H9 (cell line): ENCODE results near the gene NDUFB2. TPM values are rescaled to one million over a fixed set of nuclear protein-coding genes. Genes with fewer than 3 reads are reported as not detected.

Experiments
- DNase-seq: peaks from one replicate; pipeline ENCODE4 v3.0.0-alpha.2; 2017
- H2AFZ ChIP-seq: one replicate; pipeline ENCODE4 v1.6.1; 2013; ENCODE audit warnings: mild to moderate bottlenecking, low read length, control low read depth, moderate library complexity
- H2AK5ac ChIP-seq: 2 replicates; pipeline ENCODE4 v1.6.1; 2013; ENCODE audit warnings: low read length, control low read depth, mixed read lengths; ENCODE audit not compliant: insufficient read length
- H2BK120ac ChIP-seq: one replicate; pipeline ENCODE4 v1.6.1; 2013; ENCODE audit warnings: low read depth, mild to moderate bottlenecking, low read length, control low read depth, inconsistent platforms; ENCODE audit not compliant: poor library complexity, severe bottlenecking
- H2BK12ac ChIP-seq: 2 replicates; pipeline ENCODE4 v1.6.1; 2013; ENCODE audit warnings: low read length, control low read depth, mixed read lengths, low read depth; ENCODE audit not compliant: insufficient read length
- H2BK15ac ChIP-seq: 2 replicates; pipeline ENCODE4 v1.6.1; 2013; ENCODE audit warnings: low read depth, low read length, control low read depth
- H2BK20ac ChIP-seq: one replicate; pipeline ENCODE4 v1.6.1; 2013; ENCODE audit warnings: low read depth, mild to moderate bottlenecking, low read length, control low read depth, inconsistent platforms; ENCODE audit not compliant: poor library complexity, severe bottlenecking
- H2BK5ac ChIP-seq: 2 replicates; pipeline ENCODE4 v1.6.1; 2013; ENCODE audit warnings: low read length, control low read depth, mixed read lengths; ENCODE audit not compliant: insufficient read length
- H3K14ac ChIP-seq: 2 replicates; pipeline ENCODE4 v1.6.1; 2013; ENCODE audit warnings: low read length, control low read depth; ENCODE audit not compliant: insufficient read depth
- H3K18ac ChIP-seq: 2 replicates; pipeline ENCODE4 v1.6.1; 2013; ENCODE audit warnings: low read depth, mild to moderate bottlenecking, mixed read lengths, low read length, control low read depth; ENCODE audit not compliant: insufficient read length
- H3K23ac ChIP-seq: 2 replicates; pipeline ENCODE4 v1.6.1; 2013; ENCODE audit warnings: low read length, control low read depth, mixed read lengths, low read depth; ENCODE audit not compliant: insufficient read length
- H3K23me2 ChIP-seq: 2 replicates; pipeline ENCODE4 v1.6.1; 2013; ENCODE audit warnings: low read depth, mild to moderate bottlenecking, mixed read lengths, low read length, control low read depth; ENCODE audit not compliant: insufficient read length, poor library complexity, severe bottlenecking
- H3K27ac ChIP-seq: 2 replicates; pipeline ENCODE4 v1.5.1; 2013; ENCODE audit warnings: low read length, control low read depth, mixed read lengths, low read depth; ENCODE audit not compliant: insufficient read length
- H3K27me3 ChIP-seq: 2 replicates; pipeline ENCODE4 v1.6.1; 2013; ENCODE audit warnings: low read length, control low read depth, inconsistent platforms; ENCODE audit not compliant: insufficient read depth
- H3K4ac ChIP-seq: 2 replicates; pipeline ENCODE4 v1.6.1; 2013; ENCODE audit warnings: low read depth, mild to moderate bottlenecking, control low read depth, inconsistent platforms, low read length, moderate library complexity
- H3K4me1 ChIP-seq: 2 replicates; pipeline ENCODE4 v1.6.1; 2013; ENCODE audit warnings: low read length, control low read depth, inconsistent platforms; ENCODE audit not compliant: insufficient read depth
- H3K4me2 ChIP-seq: 2 replicates; pipeline ENCODE4 v1.6.1; 2013; ENCODE audit warnings: low read length, control low read depth, mixed read lengths; ENCODE audit not compliant: insufficient read length, insufficient read depth
- H3K56ac ChIP-seq: 2 replicates; pipeline ENCODE4 v1.6.1; 2013; ENCODE audit warnings: low read depth, mild to moderate bottlenecking, mixed read lengths, low read length, control low read depth; ENCODE audit not compliant: insufficient read length
- H3K79me1 ChIP-seq: 2 replicates; pipeline ENCODE4 v1.6.1; 2013; ENCODE audit warnings: low read depth, mild to moderate bottlenecking, moderate library complexity, low read length, control low read depth, inconsistent platforms; ENCODE audit not compliant: insufficient read depth, poor library complexity, severe bottlenecking
- H3K79me2 ChIP-seq: 2 replicates; pipeline ENCODE4 v1.6.1; 2013; ENCODE audit warnings: low read length, control low read depth, inconsistent platforms; ENCODE audit not compliant: insufficient read depth
- H3K9ac ChIP-seq: 2 replicates; pipeline ENCODE4 v1.6.1; 2013; ENCODE audit warnings: low read length, control low read depth, mixed read lengths; ENCODE audit not compliant: insufficient read length; ENCODE audit errors: extremely low read depth
- H3K9me3 ChIP-seq: one replicate; pipeline ENCODE4 v1.6.1; 2013; ENCODE audit warnings: low read depth, low read length, inconsistent platforms; ENCODE audit not compliant: control insufficient read depth
- H3T11ph ChIP-seq: one replicate; pipeline ENCODE4 v1.6.1; 2013; ENCODE audit warnings: mild to moderate bottlenecking, low read length, control low read depth, inconsistent platforms
- H4K20me1 ChIP-seq: one replicate; pipeline ENCODE4 v1.6.1; 2013; ENCODE audit not compliant: control insufficient read depth, insufficient read length, insufficient read depth
- H4K5ac ChIP-seq: 2 replicates; pipeline ENCODE4 v1.6.1; 2013; ENCODE audit warnings: low read depth, mild to moderate bottlenecking, mixed read lengths, low read length, control low read depth; ENCODE audit not compliant: insufficient read length
- H4K8ac ChIP-seq: replicated peaks from 2 replicates; pipeline ENCODE4 v1.6.1; 2013; ENCODE audit warnings: low read length, control low read depth, mixed read lengths, low read depth; ENCODE audit not compliant: insufficient read length
- H4K91ac ChIP-seq: 2 replicates; pipeline ENCODE4 v1.6.1; 2013; ENCODE audit warnings: low read depth, mild to moderate bottlenecking, moderate library complexity, mixed read lengths, low read length, control low read depth; ENCODE audit not compliant: insufficient read length
- H3K27ac Mint-ChIP-seq, 3 experiments: 2 replicates in 2 of 3; 3 replicates in 1 of 3; pipeline ENCODE4 v1.8.0; 2020 to 2021; ENCODE audit warnings: mixed read lengths in 3 of 3, mild to moderate bottlenecking in 1 of 3, moderate library complexity in 1 of 3
- H3K27me3 Mint-ChIP-seq: 2 replicates; pipeline ENCODE4 v1.8.0; 2021; ENCODE audit warnings: low read depth, mild to moderate bottlenecking, moderate library complexity, mixed read lengths
- H3K36me3 Mint-ChIP-seq, 3 experiments: 2 replicates in 2 of 3; 3 replicates in 1 of 3; pipeline ENCODE4 v1.8.0; 2020 to 2021; ENCODE audit warnings: low read depth in 3 of 3, mixed read lengths in 3 of 3; ENCODE audit not compliant: insufficient read depth in 1 of 3
- H3K4me1 Mint-ChIP-seq, 2 experiments: 2 replicates each; pipeline ENCODE4 v1.8.0; 2020; ENCODE audit warnings: mixed read lengths in 2 of 2
- H3K4me3 Mint-ChIP-seq, 2 experiments: 2 replicates in 1 of 2; 3 replicates in 1 of 2; pipeline ENCODE4 v1.8.0; 2020 to 2021; ENCODE audit warnings: mild to moderate bottlenecking in 2 of 2, mixed read lengths in 2 of 2, moderate library complexity in 1 of 2
- H3K9me3 Mint-ChIP-seq, 2 experiments: 2 replicates in 1 of 2; 3 replicates in 1 of 2; pipeline ENCODE4 v1.8.0; 2020; ENCODE audit warnings: mild to moderate bottlenecking in 2 of 2, mixed read lengths in 2 of 2, moderate library complexity in 1 of 2
- CTCF ChIP-seq: fragments of 200-600 bp; sonication (generic); conservative IDR thresholded peaks from 3 replicates; pipeline ENCODE4 v1.8.0; 2021; ENCODE audit warnings: antibody characterized with exemption, mild to moderate bottlenecking
- WGBS: extraction: QIAGEN DNeasy Blood & Tissue Kit; methylation state at CpG from one replicate; pipeline ENCODE4 v1.1.7; 2013; ENCODE audit warnings: missing lambda C conversion rate, low lambda C conversion rate, mixed read lengths; ENCODE audit not compliant: insufficient read length; ENCODE audit errors: extremely low coverage; 5-methylcytosine and 5-hydroxymethylcytosine counted together
- total RNA-seq: library from RNA; stranded (reverse); gene quantifications from 2 replicates; pipeline ENCODE4 v1.2.1, GENCODE V29; 2021

The NDUFB2 gene
- total RNA-seq, 1 experiment from 2014 or later: 177 TPM

GRCh38 chr7:140672382-140673062 is 24.0 kb upstream of the NDUFB2 start, which contains the start of gene ADCK2:
ADCK2 (plus strand) TSS chr7:140672945; CDS start chr7:140673331, 386 bp downstream.
- Mint-ChIP-seq H3K36me3 (peaks cover 0 to 3% (median 0%) of the 10 kb centered on the region in 3 experiments; a peak in 2 of 7 replicates), H3K4me1 (peaks cover 15 to 18% of the 10 kb centered on the region in 2 experiments), H3K9me3 (no peaks in the 10 kb centered on the region), H3K27ac (peak within 1 kb of the TSS in 2 of 3 experiments; percentile 34 to 68; a peak in 3 of 7 replicates), H3K4me3 (peak within 1 kb of the TSS; percentile 72 to 85), H3K27me3 (peaks cover 3% of the 10 kb centered on the region; the same call in 1 of the 2 replicates)
- Histone ChIP-seq H3K14ac (0 out of 2 replicates have a peak within 1 kb of the TSS, but pooled peaks have one; percentile 0), H2AK5ac (no peak within 1 kb of the TSS), H3K9ac (no peak within 1 kb of the TSS), H3K4me1 (no peaks in the 10 kb centered on the region; the same call in 1 of the 2 replicates), H2AFZ (peak within 1 kb of the TSS; percentile 85), H4K5ac (no peak within 1 kb of the TSS), H3K27me3 (no peaks in the 10 kb centered on the region; the same call in 1 of the 2 replicates), H3K79me1 (no peaks in the 10 kb centered on the region), H2BK5ac (no peak within 1 kb of the TSS), H3K79me2 (no peaks in the 10 kb centered on the region), H4K20me1 (no peaks in the 10 kb centered on the region), H4K8ac (no peak within 1 kb of the TSS), H3K23me2 (peaks cover 6% of the 10 kb centered on the region), H3K23ac (no peak within 1 kb of the TSS), H3K18ac (no peak within 1 kb of the TSS), H3K4me2 (peak within 1 kb of the TSS; percentile 55), H2BK15ac (no peak within 1 kb of the TSS), H3K9me3 (no peaks in the 10 kb centered on the region), H3K27ac (no peak within 1 kb of the TSS), H2BK120ac (no peak within 1 kb of the TSS), H2BK20ac (no peak within 1 kb of the TSS), H3K4ac (no peak within 1 kb of the TSS), H4K91ac (no peak within 1 kb of the TSS), H3T11ph (no peak within 1 kb of the TSS), H2BK12ac (no peak within 1 kb of the TSS), H3K56ac (no peak within 1 kb of the TSS)
- peak; percentile 74 for DNase-seq
- TF ChIP-seq CTCF: 0 out of 3 replicates have a peak, but pooled peaks have one; percentile 22
- WGBS: no CpG with 5 or more reads among the region's 41 CpGs
